Measurements from ENCODE around the gene TTC24.

GRCh38 chr1:156619582-156619955, 40.0 kb downstream of the TTC24 start:
- no peak for TF ChIP-seq CTCF (IDR thresholded peaks at IDR 0.05)
- TF ChIP-seq POLR2A (IDR thresholded peaks at IDR 0.05) = no peak
